PFSK-1 (cell line): ENCODE results near the gene AGBL3. TPM values are rescaled to one million over a fixed set of nuclear protein-coding genes. Genes with fewer than 3 reads are reported as not detected.

Source experiments
- FOXP2 ChIP-seq: optimal IDR thresholded peaks from 2 replicates; pipeline ENCODE3; 2011; ENCODE audit warnings: borderline replicate concordance, control low read depth, inconsistent platforms; ENCODE audit not compliant: insufficient read depth; ENCODE audit errors: extremely low read length, extremely low read depth
- POLR2AphosphoS5 ChIP-seq: IDR thresholded peaks from 2 replicates; pipeline ENCODE4 v1.6.1; 2012; ENCODE audit warnings: low read depth, mild to moderate bottlenecking, control low read depth, low read length, moderate library complexity
- SIN3A ChIP-seq: IDR thresholded peaks from 2 replicates; pipeline ENCODE4 v1.6.1; 2012; ENCODE audit warnings: mild to moderate bottlenecking, low read length, moderate library complexity, borderline replicate concordance; ENCODE audit not compliant: insufficient read depth
- TAF1 ChIP-seq: IDR thresholded peaks from 2 replicates; pipeline ENCODE4 v1.6.1; 2012; ENCODE audit warnings: low read length, control low read depth, borderline replicate concordance; ENCODE audit not compliant: insufficient read depth
- polyA plus RNA-seq: library from polyadenylated mRNA; unstranded; fragments of >200 nt; gene quantifications from one replicate; pipeline ENCODE4 v1.2.1, GENCODE V29; 2012; ENCODE audit warnings: low read depth, missing spikeins; ENCODE audit not compliant: insufficient read length
- TF ChIP-seq, protein P1 (sequence below), 2 experiments: IDR thresholded peaks; 2 replicates each; pipeline versions ENCODE4 v1.6.1 to v1.8.0; 2011 to 2012; ENCODE audit warnings: low read depth in 2 of 2, low read length in 2 of 2, control low read depth in 1 of 2, inconsistent platforms in 1 of 2, mild to moderate bottlenecking in 1 of 2, moderate library complexity in 1 of 2; ENCODE audit not compliant: insufficient read depth in 1 of 2

AGBL3 gene
- polyA plus RNA-seq: 0.79 TPM

DNA sequence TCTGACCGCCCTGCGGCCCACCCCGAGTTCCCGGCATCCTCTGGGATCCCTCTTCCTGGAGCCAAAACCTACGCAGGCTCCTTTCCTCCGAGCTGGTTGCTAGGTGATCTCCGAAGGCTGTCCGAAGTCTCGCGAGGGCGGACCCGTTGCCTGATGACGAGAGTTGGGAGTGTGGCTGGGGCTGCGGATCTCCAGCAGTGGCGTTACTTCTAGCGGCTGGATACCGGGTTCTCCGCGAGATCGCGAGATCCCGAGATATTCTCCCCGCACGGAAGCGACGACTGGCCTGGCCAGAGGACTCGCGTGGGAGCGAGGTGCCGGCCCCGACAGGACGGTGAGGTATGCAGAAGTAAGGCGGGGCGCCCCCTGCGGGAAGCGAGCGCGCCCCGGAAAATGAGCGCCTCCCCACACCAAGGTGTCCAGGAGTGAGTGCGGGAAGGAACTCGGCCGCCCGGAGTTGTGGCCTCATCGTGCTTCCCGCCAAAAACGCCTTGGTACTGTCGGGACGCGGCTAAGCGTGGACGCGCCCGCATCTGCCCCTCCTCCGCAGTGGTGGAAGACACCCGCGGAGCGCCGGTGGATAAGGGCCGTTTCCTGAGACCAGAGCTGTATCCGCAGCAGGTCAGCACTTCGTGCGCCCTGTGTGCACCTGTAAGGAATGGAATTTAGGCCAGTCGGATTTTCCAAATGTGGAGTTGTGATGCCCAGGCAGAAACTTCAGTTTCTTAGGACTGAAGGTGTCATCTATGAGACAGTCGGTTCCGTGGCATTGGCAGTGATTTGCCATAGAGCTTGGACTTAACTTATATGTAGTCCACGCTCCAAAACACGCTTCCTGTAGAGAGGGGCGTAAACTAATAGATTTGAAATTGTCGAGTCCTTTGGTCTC lies at the start of gene AGBL3:
Gene AGBL3 (plus strand): TSS at position 146 of the 889 bp plus-strand sequence. CDS start 1,426 bp downstream, outside the sequence.
- TF ChIP-seq, protein P1, sequence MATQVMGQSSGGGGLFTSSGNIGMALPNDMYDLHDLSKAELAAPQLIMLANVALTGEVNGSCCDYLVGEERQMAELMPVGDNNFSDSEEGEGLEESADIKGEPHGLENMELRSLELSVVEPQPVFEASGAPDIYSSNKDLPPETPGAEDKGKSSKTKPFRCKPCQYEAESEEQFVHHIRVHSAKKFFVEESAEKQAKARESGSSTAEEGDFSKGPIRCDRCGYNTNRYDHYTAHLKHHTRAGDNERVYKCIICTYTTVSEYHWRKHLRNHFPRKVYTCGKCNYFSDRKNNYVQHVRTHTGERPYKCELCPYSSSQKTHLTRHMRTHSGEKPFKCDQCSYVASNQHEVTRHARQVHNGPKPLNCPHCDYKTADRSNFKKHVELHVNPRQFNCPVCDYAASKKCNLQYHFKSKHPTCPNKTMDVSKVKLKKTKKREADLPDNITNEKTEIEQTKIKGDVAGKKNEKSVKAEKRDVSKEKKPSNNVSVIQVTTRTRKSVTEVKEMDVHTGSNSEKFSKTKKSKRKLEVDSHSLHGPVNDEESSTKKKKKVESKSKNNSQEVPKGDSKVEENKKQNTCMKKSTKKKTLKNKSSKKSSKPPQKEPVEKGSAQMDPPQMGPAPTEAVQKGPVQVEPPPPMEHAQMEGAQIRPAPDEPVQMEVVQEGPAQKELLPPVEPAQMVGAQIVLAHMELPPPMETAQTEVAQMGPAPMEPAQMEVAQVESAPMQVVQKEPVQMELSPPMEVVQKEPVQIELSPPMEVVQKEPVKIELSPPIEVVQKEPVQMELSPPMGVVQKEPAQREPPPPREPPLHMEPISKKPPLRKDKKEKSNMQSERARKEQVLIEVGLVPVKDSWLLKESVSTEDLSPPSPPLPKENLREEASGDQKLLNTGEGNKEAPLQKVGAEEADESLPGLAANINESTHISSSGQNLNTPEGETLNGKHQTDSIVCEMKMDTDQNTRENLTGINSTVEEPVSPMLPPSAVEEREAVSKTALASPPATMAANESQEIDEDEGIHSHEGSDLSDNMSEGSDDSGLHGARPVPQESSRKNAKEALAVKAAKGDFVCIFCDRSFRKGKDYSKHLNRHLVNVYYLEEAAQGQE (IDR thresholded peaks at IDR 0.05; ENCODE audit: insufficient read depth in 1 of 2, low read depth in 2 of 2, low read length in 2 of 2): 0 out of 4 replicates have a peak, but pooled peaks of 1 of the 2 experiments have one; percentile 12
- TF ChIP-seq POLR2AphosphoS5 (peak; percentile 86), SIN3A (0 out of 2 replicates have a peak, but pooled peaks have one; percentile 24), FOXP2 (peak; percentile 22), TAF1 (peak; percentile 74; the same call in 1 of the 2 replicates)

DNA sequence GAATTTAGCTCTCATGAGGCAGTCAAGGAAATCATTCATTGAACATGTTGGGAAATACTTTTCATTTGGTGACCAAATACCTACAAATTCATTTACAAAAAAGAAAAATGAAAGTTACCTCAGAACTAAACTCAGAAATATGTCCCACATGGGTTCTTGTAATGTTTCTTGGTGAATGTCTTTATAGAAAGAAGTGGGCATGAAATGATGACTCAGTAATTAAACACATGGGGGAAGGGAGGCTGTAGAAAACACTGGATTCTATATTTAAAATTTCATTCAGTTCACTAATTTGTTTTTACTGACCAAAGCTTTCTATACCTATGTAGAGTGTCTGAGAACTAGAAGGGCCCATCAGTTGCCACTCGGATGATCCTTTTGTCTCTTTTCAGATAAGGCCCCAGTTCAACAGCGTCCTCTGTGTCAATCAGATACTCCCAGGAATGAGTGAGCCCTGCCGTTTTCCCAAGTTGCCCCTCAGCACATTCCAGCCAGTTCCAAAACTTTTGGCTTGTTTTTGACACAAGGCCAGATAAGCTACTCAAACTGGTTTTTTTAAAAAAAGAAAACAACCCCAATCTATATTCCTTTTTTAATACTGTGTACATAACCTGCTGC lies 49.3 kb upstream of the AGBL3 start:
- no peak for TF ChIP-seq SIN3A
- TF ChIP-seq POLR2AphosphoS5: no peak
- TF ChIP-seq, protein P1 (IDR thresholded peaks at IDR 0.05; ENCODE audit: insufficient read depth in 1 of 2, low read depth in 2 of 2, low read length in 2 of 2): no peak
- no peak for TF ChIP-seq TAF1
- TF ChIP-seq FOXP2: no peak

DNA sequence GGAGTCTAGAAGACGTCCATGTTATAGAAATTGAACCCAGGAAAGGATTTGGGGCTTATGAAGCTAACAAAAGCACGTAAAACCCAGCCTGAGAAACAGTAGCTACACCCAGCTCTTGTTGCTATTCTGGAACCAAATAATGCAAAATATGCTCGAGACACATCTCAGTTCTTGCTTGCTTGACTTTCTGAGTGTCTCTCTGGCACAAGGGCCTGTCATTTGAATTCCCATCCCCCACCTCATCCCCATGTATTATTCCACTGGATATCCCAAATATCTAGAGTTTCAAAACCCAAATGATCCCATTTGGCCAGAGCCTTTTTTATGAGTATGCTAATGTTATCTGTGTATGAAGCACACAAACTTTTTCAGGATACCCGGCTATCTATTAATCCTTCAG lies 48.2 kb upstream of the AGBL3 start:
- TF ChIP-seq SIN3A: no peak
- TF ChIP-seq, protein P1 (IDR thresholded peaks at IDR 0.05; ENCODE audit: insufficient read depth in 1 of 2, low read depth in 2 of 2, low read length in 2 of 2): no peak
- TF ChIP-seq TAF1: no peak

DNA sequence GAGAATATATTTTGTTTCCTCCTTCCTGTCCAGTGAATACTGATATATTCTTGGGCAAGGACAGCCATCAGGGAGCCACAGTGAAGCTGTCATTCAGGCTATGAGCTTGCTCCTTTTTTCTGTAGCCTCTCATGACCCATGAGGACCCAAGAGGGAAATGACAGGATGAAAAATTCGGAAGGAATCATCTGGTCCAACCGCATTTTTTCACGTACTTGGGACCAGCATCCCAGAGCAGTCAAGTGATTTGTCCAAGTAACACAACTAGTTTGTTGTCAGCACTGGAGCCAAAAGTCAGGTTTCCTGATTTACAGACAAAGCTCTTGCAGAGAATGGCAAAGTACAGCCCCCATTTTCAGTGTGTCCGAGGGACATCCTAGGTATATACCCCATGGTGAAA lies 47.2 kb upstream of the AGBL3 start:
- no peak for TF ChIP-seq FOXP2
- no peak for TF ChIP-seq POLR2AphosphoS5
- TF ChIP-seq TAF1: no peak
- TF ChIP-seq, protein P1 (IDR thresholded peaks at IDR 0.05; ENCODE audit: insufficient read depth in 1 of 2, low read depth in 2 of 2, low read length in 2 of 2): no peak
- TF ChIP-seq SIN3A: no peak
